Ishikawa (cell line): ENCODE measurements around the gene MUS81.

Source experiments
- CEBPB ChIP-seq: IDR thresholded peaks from 2 replicates; pipeline ENCODE4 v1.6.1; 2012
- CREB1 ChIP-seq: IDR thresholded peaks from 2 replicates; pipeline ENCODE4 v1.6.1; 2012; ENCODE audit warnings: low read depth
- EGR1 ChIP-seq: IDR thresholded peaks from 2 replicates; pipeline ENCODE4 v1.6.1; 2012
- EP300 ChIP-seq: IDR thresholded peaks from 2 replicates; pipeline ENCODE4 v1.6.1; 2012; ENCODE audit warnings: borderline replicate concordance
- FOXM1 ChIP-seq: IDR thresholded peaks from 2 replicates; pipeline ENCODE4 v1.6.1; 2012; ENCODE audit warnings: low read depth, borderline replicate concordance
- MAX ChIP-seq: IDR thresholded peaks from 2 replicates; pipeline ENCODE4 v1.6.1; 2012
- NFIC ChIP-seq: IDR thresholded peaks from 2 replicates; pipeline ENCODE4 v1.6.1; 2012
- RAD21 ChIP-seq: IDR thresholded peaks from 2 replicates; pipeline ENCODE4 v1.6.1; 2012; ENCODE audit warnings: low read depth
- REST ChIP-seq: IDR thresholded peaks from 2 replicates; pipeline ENCODE4 v1.6.1; 2012; ENCODE audit warnings: low read depth, mild to moderate bottlenecking
- TAF1 ChIP-seq: IDR thresholded peaks from 2 replicates; pipeline ENCODE4 v1.6.1; 2012; ENCODE audit warnings: low read depth, mild to moderate bottlenecking
- TCF12 ChIP-seq: IDR thresholded peaks from 2 replicates; pipeline ENCODE4 v1.6.1; 2012; ENCODE audit warnings: low read depth
- TEAD4 ChIP-seq: IDR thresholded peaks from 2 replicates; pipeline ENCODE4 v1.6.1; 2012
- USF1 ChIP-seq: IDR thresholded peaks from 2 replicates; pipeline ENCODE4 v1.6.1; 2012
- YY1 ChIP-seq: IDR thresholded peaks from 2 replicates; pipeline ENCODE4 v1.6.1; 2012; ENCODE audit warnings: low read depth
- ZBTB7A ChIP-seq: IDR thresholded peaks from 2 replicates; pipeline ENCODE4 v1.6.1; 2012; ENCODE audit warnings: low read depth

MUS81 gene

GRCh38 chr11:65856689-65857499, 3.3 kb upstream of the MUS81 start:
- TF ChIP-seq ZBTB7A, result no peak; the same call in 1 of the 2 replicates
- peak; percentile 19; the same call in 1 of the 2 replicates for TF ChIP-seq TEAD4
- 0 out of 2 replicates have a peak, but pooled peaks have one; percentile 25 for TF ChIP-seq YY1
- no peak for TF ChIP-seq TCF12
- TF ChIP-seq USF1, result peak; percentile 96
- no peak for TF ChIP-seq CEBPB
- no peak for TF ChIP-seq FOXM1
- no peak for TF ChIP-seq CREB1
- TF ChIP-seq MAX, result peak; percentile 1; the same call in 1 of the 2 replicates

- TF ChIP-seq TAF1 (no peak), YY1 (no peak), REST (no peak), FOXM1 (no peak), MAX (peak; percentile 49; the same call in 1 of the 2 replicates), EP300 (peak; percentile 62), CREB1 (no peak), RAD21 (no peak), USF1 (no peak), TCF12 (no peak)
These were observed 2.8 kb upstream of the MUS81 start for GRCh38 chr11:65857500-65857852.

GRCh38 chr11:65857853-65858680, 2.2 kb upstream of the MUS81 start, which contains the start of gene CFL1:
TSS of gene CFL1 (minus strand) at chr11:65858180. CDS start at chr11:65858099, 81 bp downstream.
- TF ChIP-seq YY1 (peak; percentile 55), NFIC (peak; percentile 45; the same call in 1 of the 2 replicates), TAF1 (peak; percentile 96), CEBPB (no peak), TCF12 (peak; percentile 76), EP300 (peak; percentile 20; the same call in 1 of the 2 replicates), RAD21 (no peak), ZBTB7A (no peak), REST (no peak), MAX (no peak; the same call in none of the 2 replicates), CREB1 (no peak), FOXM1 (no peak), TEAD4 (peak; percentile 27; the same call in 1 of the 2 replicates), EGR1 (peak; percentile 54; the same call in 1 of the 2 replicates), USF1 (peak; percentile 45)

GRCh38 chr11:65858681-65859087, 1.5 kb upstream of the MUS81 start:
- TF ChIP-seq CEBPB, result no peak
- no peak for TF ChIP-seq MAX
- TF ChIP-seq USF1, result no peak
- no peak for TF ChIP-seq EP300
- TF ChIP-seq REST, result no peak
- TF ChIP-seq CREB1, result no peak
- TF ChIP-seq FOXM1, result no peak
- no peak for TF ChIP-seq NFIC
- no peak for TF ChIP-seq ZBTB7A
- no peak for TF ChIP-seq TEAD4
- no peak for TF ChIP-seq TCF12
- no peak for TF ChIP-seq RAD21
- no peak for TF ChIP-seq YY1
- TF ChIP-seq EGR1, result no peak
- no peak for TF ChIP-seq TAF1
